SK-N-SH treated with all-trans-retinoic acid at 6 μM for 48 hours (cell line): ENCODE data around the gene SLC25A22.

Experiments
- ARNTL ChIP-seq: fragments of 450-650 bp; formaldehyde crosslinking; IDR thresholded peaks from 2 replicates; pipeline ENCODE4 v1.5.0; 2020; ENCODE audit warnings: low read depth, mild to moderate bottlenecking, moderate library complexity, borderline replicate concordance
- ISL1 ChIP-seq: fragments of 250-450 bp; sonication (Bioruptor Pico); IDR thresholded peaks from 2 replicates; pipeline ENCODE4 v2.1.2; 2022; ENCODE audit warnings: mild to moderate bottlenecking, moderate library complexity
- OSR1 ChIP-seq: fragments of 250-450 bp; sonication (Bioruptor Pico); IDR thresholded peaks from 2 replicates; pipeline ENCODE4 v1.8.0; 2022; ENCODE audit warnings: moderate library complexity, mild to moderate bottlenecking, inconsistent platforms
- RARB ChIP-seq: fragments of 250-450 bp; sonication (Bioruptor Pico); IDR thresholded peaks from 2 replicates; pipeline ENCODE4 v1.8.0; 2021; ENCODE audit warnings: mild to moderate bottlenecking, moderate library complexity
- TCF4 ChIP-seq: fragments of 250-450 bp; sonication (Bioruptor Pico); IDR thresholded peaks from 2 replicates; pipeline ENCODE4 v1.8.0; 2021; ENCODE audit warnings: mild to moderate bottlenecking, moderate library complexity, borderline replicate concordance
- TF ChIP-seq, protein P1 (sequence below): fragments of 250-450 bp; sonication (Bioruptor Pico); IDR thresholded peaks from 2 replicates; pipeline ENCODE4 v1.8.0; 2020; ENCODE audit warnings: mild to moderate bottlenecking, moderate library complexity, borderline replicate concordance
- TF ChIP-seq, protein P2 (sequence below): fragments of 250-450 bp; sonication (Bioruptor Pico); IDR thresholded peaks from 2 replicates; pipeline ENCODE4 v1.5.1; 2021; ENCODE audit warnings: mild to moderate bottlenecking, moderate library complexity

- no peak for TF ChIP-seq RARB (CRISPR knock-in tag)
- TF ChIP-seq, protein P1, sequence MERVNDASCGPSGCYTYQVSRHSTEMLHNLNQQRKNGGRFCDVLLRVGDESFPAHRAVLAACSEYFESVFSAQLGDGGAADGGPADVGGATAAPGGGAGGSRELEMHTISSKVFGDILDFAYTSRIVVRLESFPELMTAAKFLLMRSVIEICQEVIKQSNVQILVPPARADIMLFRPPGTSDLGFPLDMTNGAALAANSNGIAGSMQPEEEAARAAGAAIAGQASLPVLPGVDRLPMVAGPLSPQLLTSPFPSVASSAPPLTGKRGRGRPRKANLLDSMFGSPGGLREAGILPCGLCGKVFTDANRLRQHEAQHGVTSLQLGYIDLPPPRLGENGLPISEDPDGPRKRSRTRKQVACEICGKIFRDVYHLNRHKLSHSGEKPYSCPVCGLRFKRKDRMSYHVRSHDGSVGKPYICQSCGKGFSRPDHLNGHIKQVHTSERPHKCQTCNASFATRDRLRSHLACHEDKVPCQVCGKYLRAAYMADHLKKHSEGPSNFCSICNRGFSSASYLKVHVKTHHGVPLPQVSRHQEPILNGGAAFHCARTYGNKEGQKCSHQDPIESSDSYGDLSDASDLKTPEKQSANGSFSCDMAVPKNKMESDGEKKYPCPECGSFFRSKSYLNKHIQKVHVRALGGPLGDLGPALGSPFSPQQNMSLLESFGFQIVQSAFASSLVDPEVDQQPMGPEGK, result no peak
- TF ChIP-seq OSR1, result no peak
- no peak for TF ChIP-seq TCF4 (CRISPR knock-in tag)
- no peak for TF ChIP-seq ISL1 (CRISPR knock-in tag)
- TF ChIP-seq ARNTL (CRISPR knock-in tag), result no peak
- TF ChIP-seq, protein P2, sequence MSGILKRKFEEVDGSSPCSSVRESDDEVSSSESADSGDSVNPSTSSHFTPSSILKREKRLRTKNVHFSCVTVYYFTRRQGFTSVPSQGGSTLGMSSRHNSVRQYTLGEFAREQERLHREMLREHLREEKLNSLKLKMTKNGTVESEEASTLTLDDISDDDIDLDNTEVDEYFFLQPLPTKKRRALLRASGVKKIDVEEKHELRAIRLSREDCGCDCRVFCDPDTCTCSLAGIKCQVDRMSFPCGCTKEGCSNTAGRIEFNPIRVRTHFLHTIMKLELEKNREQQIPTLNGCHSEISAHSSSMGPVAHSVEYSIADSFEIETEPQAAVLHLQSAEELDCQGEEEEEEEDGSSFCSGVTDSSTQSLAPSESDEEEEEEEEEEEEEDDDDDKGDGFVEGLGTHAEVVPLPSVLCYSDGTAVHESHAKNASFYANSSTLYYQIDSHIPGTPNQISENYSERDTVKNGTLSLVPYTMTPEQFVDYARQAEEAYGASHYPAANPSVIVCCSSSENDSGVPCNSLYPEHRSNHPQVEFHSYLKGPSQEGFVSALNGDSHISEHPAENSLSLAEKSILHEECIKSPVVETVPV (CRISPR knock-in tag), result no peak
Measured at GRCh38 chr11:772429-773390, 25.4 kb downstream of the SLC25A22 start.
